ENCODE results near the gene MEAF6. TPM values are rescaled to one million over a fixed set of nuclear protein-coding genes. Genes with fewer than 3 reads are reported as not detected.

MEAF6 gene
- total and polyA plus RNA-seq, 2 of the 8 experiments (the other 6 are each of a cell fraction or from before 2014, with no cell fraction given): 23.0 to 38.8 TPM

GRCh38 chr1:37498872-37499617 is 15.5 kb downstream of the MEAF6 start (continued):
- TF ChIP-seq CHD7 (IDR thresholded peaks at IDR 0.05; ENCODE audit: insufficient replicate concordance, low read length) (no peak), JUN (IDR thresholded peaks at IDR 0.05; ENCODE audit: low read depth, low read length) (no peak), SUZ12 (IDR thresholded peaks at IDR 0.05; ENCODE audit: low read length) (no peak), PHF8 (conservative IDR thresholded peaks at IDR 0.05; ENCODE audit: low read depth, low read length) (no peak), TAF1 (IDR thresholded peaks at IDR 0.05; ENCODE audit: low read depth, low read length) (no peak), CREB1 (IDR thresholded peaks at IDR 0.05) (no peak), HDAC6 (IDR thresholded peaks at IDR 0.05; ENCODE audit: low read depth, low read length) (no peak), MAFK (IDR thresholded peaks at IDR 0.05; ENCODE audit: low read depth, low read length) (no peak)
